NCI-H2107 treated with DMSO at 0.1 percent for 48 hours (cell line): ENCODE measurements around the gene IGLL1.
"Not testable (repeated sequence)": the region's sequence is repeated elsewhere in the genome, so short reads cannot be mapped to it uniquely, and the experiment has no call there.

ENCODE experiments used
- DNase-seq: peaks from one replicate; lab custom pipeline; 2025; ENCODE audit not compliant: unreplicated experiment; lab: John Stamatoyannopoulos, UW

IGLL1 gene

DNA sequence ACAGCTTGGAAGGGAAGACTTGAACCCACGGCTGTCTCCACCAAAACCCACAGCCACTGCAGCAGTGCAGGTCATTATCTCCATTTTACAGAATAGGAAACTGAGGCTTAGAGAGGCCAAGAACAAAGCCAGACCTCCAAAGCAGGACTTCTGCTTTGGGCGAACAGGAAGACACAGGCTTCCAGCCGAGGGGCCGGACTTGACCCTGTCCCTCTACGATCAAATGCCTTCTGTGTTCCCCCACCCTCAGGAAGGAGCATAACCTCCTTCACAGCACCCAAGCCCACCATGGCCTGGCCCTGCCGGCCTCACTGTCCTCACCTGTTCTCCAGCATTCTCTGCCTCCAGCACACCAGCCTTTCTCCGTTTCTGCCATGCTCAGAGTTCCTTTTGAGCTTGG is 15.8 kb downstream of the IGLL1 start:
- DNase-seq: no peak

- DNase-seq: no peak
Measured at GRCh38 chr22:23563111-23563510, 17.0 kb downstream of the IGLL1 start.

GRCh38 chr22:23562186-23562585 is 17.9 kb downstream of the IGLL1 start:
- DNase-seq: no peak

DNA sequence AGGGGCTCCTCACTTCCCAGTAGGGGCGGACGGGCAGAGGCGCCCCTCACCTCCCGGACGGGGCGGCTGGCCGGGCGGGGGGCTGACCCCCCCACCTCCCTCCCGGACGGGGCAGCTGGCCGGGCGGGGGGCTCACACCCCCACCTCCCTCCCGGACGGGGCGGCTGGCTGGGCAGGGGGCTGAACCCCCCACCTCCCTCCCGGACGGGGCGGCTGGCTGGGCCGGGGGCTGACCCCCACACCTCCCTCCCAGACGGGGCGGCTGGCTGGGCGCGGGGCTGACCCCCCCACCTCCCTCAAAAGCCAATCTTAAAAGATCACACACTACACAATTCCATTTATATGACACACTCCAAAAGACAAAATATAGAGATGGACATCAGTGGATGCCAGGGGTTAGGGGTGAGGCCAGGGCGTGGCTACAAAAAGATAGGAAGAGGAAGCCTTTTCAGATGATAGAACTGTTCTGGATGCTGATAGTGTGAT is 19.0 kb downstream of the IGLL1 start:
- DNase-seq: not testable (repeated sequence)

DNA sequence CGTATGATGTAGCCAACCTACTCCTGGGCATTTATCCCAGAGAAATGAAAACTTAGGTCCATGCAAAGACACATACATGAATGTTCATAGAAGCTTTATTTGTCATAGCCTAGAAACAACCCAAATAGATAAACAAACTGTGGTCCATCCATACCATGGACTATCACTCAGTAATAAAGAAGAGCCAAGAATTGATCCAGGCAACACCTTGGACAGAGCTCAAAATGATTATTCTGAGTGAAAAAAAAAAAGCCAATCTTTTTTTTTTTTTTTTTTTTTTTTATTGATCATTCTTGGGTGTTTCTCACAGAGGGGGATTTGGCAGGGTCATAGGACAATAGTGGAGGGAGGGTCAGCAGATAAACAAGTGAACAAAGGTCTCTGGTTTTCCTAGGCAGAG is 19.9 kb downstream of the IGLL1 start:
- DNase-seq: not testable (repeated sequence)

GRCh38 chr22:23557467-23557866 is 22.6 kb downstream of the IGLL1 start:
- no peak for DNase-seq

- DNase-seq: no peak
Measured at GRCh38 chr22:23557036-23557435, 23.1 kb downstream of the IGLL1 start.

GRCh38 chr22:23556026-23556620 is 24.0 kb downstream of the IGLL1 start:
- no peak for DNase-seq

GRCh38 chr22:23555118-23555517 is 25.0 kb downstream of the IGLL1 start:
- DNase-seq: no peak

- DNase-seq: no peak
Measured at GRCh38 chr22:23553924-23554870, 25.9 kb downstream of the IGLL1 start.

GRCh38 chr22:23553438-23553837 is 26.7 kb downstream of the IGLL1 start:
- no peak for DNase-seq

- no peak for DNase-seq
Measured at GRCh38 chr22:23552573-23552972, 27.5 kb downstream of the IGLL1 start.

DNA sequence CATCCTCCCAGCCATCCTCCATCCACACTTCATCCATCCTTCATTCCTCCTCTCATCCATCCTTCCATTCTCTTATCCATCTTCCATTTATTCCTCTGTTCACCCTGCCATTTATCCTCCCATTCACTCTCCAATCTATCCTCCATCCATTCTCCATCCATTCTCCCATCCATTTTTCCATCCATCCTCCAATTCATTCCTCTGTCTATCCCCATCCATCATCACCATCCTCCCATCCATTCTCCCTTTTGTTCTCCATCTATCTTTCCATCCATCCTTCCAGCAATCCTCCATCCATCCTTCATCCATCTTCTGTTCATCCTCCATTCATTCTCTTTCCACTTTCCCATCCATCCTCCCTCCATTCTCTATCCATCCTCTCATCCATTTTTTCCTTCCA is 28.7 kb downstream of the IGLL1 start:
- no peak for DNase-seq

DNA sequence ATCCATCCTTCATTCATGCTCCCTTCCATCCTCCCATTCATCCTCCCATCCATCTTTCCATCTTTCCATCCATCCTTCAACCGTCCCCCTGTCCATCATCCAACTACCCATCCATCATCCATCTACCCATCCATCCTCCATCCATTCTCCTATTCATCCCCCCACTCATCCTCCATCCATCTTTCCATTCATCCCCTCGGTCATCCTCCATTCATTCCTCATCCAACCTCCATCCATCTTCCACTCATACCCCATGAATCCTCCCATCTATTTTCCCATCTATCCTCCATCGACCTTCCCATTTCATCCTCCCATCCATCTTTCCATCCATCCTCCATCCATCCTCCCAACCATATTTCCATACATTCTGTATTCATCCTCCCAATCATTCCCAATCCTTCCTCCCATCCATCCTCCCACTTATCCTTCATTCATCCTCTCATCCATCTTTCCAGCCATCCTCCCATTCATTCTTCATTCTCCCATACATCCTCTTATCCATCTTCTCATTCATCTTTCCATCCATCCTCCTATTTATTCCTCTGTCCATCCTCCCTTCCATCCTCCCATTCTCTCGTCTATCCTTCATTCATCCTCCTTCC is 29.9 kb downstream of the IGLL1 start:
- DNase-seq: no peak

- DNase-seq: no peak
Measured at GRCh38 chr22:23549198-23549595, 30.9 kb downstream of the IGLL1 start.

GRCh38 chr22:23548501-23549197 is 31.4 kb downstream of the IGLL1 start:
- no peak for DNase-seq

GRCh38 chr22:23547818-23548500 is 32.1 kb downstream of the IGLL1 start:
- no peak for DNase-seq

DNA sequence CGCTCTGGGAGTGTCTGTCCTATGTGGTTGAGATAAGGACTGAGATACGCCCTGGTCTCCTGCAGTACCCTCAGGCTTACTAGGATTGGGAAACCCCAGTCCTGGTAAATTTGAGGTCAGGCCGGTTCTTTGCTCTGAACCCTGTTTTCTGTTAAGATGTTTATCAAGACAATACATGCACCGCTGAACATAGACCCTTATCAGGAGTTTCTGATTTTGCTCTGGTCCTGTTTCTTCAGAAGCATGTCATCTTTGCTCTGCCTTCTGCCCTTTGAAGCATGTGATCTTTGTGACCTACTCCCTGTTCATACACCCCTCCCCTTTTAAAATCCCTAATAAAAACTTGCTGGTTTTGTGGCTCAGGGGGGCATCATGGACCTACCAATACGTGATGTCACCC is 32.7 kb downstream of the IGLL1 start:
- not testable (repeated sequence) for DNase-seq

DNA sequence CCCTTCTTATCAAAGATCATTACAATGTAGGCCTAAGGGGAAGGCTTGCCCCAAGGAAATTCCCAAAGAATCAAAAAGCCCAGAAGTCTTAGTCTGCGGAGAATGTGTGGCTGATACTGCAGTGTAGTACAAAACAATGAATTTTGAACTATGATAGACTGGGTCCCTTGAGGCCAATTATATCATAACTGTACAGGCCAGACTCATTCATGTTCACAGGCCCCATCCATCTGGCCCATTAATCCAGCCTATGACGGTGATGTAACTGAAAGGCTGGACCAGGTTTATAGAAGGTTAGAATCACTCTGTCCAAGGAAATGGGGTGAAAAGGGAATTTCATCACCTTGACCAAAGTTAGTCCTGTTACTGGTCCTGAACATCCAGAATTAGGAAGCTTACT is 35.2 kb downstream of the IGLL1 start:
- no peak for DNase-seq

GRCh38 chr22:23543506-23544000 is 36.5 kb downstream of the IGLL1 start:
- DNase-seq: not testable (repeated sequence)
